ENCODE results near the gene PERP. TPM values are rescaled to one million over a fixed set of nuclear protein-coding genes. Genes with fewer than 3 reads are reported as not detected.

PERP gene
- polyA plus RNA-seq (2013), result 0.18 TPM

DNA sequence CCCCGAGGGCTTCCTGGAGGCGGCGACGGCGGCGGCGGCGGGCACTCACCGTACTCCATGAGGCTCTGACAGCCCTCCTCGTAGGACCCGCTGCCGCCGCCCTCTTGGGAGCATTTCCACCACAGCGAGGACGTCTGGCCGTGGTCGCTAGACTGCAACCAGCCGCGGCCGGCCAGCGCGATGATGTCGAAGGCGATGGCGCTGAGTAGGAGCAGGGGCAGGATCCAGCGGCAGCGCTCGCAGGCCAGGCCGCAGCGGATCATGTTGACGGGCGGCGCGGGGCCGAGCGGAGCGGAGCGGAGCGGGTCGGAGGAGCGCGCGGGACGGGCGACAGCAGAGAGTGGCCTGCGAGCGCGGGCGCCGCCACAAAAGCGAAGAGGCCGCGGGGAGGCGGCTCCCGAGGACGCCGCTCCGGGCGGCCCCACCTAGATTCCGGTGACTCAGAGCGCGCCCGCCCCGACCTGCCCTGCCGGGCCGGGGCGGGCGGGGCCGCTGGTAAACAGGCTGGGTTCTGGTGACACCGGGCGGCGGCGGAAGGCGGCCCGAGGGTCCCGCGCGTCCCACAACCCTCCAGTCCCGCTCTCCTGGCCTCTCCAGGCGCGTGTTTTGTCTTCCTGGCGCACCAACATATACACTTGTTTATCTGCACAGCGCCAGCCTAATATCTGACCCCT is at the start of gene PERP:
PERP (minus strand) TSS at position 342 of the 674 bp plus-strand sequence; CDS start at position 263, 79 bp downstream.
- WGBS (ENCODE audit: insufficient coverage), result 1% methylated on average over 64 of the region's 83 CpGs
- Histone ChIP-seq H3K4me3 (ENCODE audit: control insufficient read depth in 1 of 7, extremely low read depth in 1 of 7, insufficient read depth in 4 of 7, low read depth in 2 of 7, low read length in 6 of 7) (peak within 1 kb of the TSS; percentile 24 to 75 (median 63)), H3K27ac (ENCODE audit: insufficient read depth in 1 of 2, low read depth in 1 of 2, low read length in 2 of 2, poor library complexity in 1 of 2, severe bottlenecking in 2 of 2) (no peak within 1 kb of the TSS), H3K4me1 (ENCODE audit: control extremely low read depth in 1 of 4, control insufficient read depth in 4 of 4, insufficient read depth in 4 of 4, low read length in 3 of 4) (peaks cover 0 to 19% (median 11%) of the 10 kb centered on the region in 4 experiments), H3K27me3 (replicated peaks in 2 of 5; ENCODE audit: control insufficient read depth in 4 of 5, insufficient read depth in 5 of 5, low read length in 4 of 5) (peaks cover 28 to 64% (median 36%) of the 10 kb centered on the region in 5 experiments), H3K36me3 (ENCODE audit: control insufficient read depth in 4 of 4, insufficient read depth in 4 of 4, low read length in 3 of 4) (no peaks in the 10 kb centered on the region), H3K9me3 (ENCODE audit: control extremely low read depth in 1 of 5, control insufficient read depth in 4 of 5, insufficient read depth in 2 of 5, low read depth in 1 of 5, low read length in 4 of 5) (no peaks in the 10 kb centered on the region)
- DNase-seq, result peak; percentile 37 to 75 (median 63)
- ChIA-PET CTCF (interaction anchor here (1.5 to 3.4 kb wide), 5 partner anchors 9 to 448 kb away, joined by 4 to 40 read pairs (median 9); no protein-coding TSS in a partner anchor), POLR2A (no interaction called here)

DNA sequence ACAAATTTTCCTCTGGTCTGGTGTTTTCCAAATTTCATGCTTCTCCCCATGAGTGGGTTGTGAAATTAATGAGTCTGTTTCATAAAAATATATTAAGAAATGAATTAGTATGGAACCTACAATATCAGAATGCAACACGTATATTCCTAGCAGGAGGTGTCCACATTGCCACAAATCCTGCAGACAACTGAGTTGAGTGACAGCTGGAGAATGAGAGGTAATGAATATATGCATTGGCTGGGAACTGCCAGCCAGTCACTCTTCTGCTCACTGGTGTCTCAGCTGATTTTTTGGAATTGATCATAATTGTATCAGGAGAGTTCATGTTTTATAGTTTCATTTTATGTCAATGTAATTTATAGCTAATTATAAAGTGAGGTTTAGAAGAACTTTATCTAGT is 48.2 kb upstream of the PERP start:
- peaks cover 1 to 23% (median 7%) of the 10 kb centered on the region in 5 experiments for H3K27me3 ChIP-seq (replicated peaks in 2 of 5; ENCODE audit: control insufficient read depth in 4 of 5, insufficient read depth in 5 of 5, low read length in 4 of 5)
- ChIA-PET POLR2A (no interaction called here), CTCF (interaction anchor here (0.7 kb wide), 1 partner anchor 1061 kb away, joined by 3 read pairs; no protein-coding TSS in a partner anchor)
- no peaks in the 10 kb centered on the region for H3K4me1 ChIP-seq (ENCODE audit: control extremely low read depth in 1 of 4, control insufficient read depth in 4 of 4, insufficient read depth in 4 of 4, low read length in 3 of 4)
- H3K36me3 ChIP-seq (ENCODE audit: control insufficient read depth in 4 of 4, insufficient read depth in 4 of 4, low read length in 3 of 4), result no peaks in the 10 kb centered on the region
- H3K27ac ChIP-seq (ENCODE audit: insufficient read depth in 1 of 2, low read depth in 1 of 2, low read length in 2 of 2, poor library complexity in 1 of 2, severe bottlenecking in 2 of 2), result no peak overlapping the region
- no peak for DNase-seq
- H3K9me3 ChIP-seq (ENCODE audit: control extremely low read depth in 1 of 5, control insufficient read depth in 4 of 5, insufficient read depth in 2 of 5, low read depth in 1 of 5, low read length in 4 of 5), result peaks cover 0 to 9% (median 2%) of the 10 kb centered on the region in 5 experiments
- 100% methylated on average over 1 of the region's 1 CpG for WGBS (ENCODE audit: insufficient coverage)
- H3K4me3 ChIP-seq (ENCODE audit: control insufficient read depth in 1 of 7, extremely low read depth in 1 of 7, insufficient read depth in 4 of 7, low read depth in 2 of 7, low read length in 6 of 7), result no peak overlapping the region

DNA sequence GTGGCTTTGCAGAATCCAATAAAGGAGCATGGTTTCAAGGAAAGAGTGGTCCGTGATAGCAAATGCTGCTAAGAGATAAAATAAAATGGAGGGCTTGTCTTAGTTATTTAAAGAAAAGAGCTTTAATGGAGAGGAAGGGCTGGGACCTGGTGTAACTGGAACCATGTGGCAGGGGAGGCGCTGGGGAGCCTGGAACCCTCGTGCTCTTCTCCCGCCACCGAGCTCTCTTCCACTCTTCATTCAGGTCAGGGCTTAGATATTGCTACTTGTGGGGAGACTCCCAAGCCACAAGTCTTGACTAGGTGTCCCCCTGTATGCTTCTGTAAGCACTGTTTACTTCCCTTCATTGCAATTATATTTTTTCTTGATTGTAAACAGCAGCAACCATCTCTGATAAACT is 39.3 kb upstream of the PERP start:
- no peak overlapping the region for H3K27ac ChIP-seq (ENCODE audit: insufficient read depth in 1 of 2, low read depth in 1 of 2, low read length in 2 of 2, poor library complexity in 1 of 2, severe bottlenecking in 2 of 2)
- H3K36me3 ChIP-seq (ENCODE audit: control insufficient read depth in 4 of 4, insufficient read depth in 4 of 4, low read length in 3 of 4), result no peaks in the 10 kb centered on the region
- POLR2A ChIA-PET, result no interaction called here
- no peak for DNase-seq
- CTCF ChIA-PET, result no interaction called here
- WGBS (ENCODE audit: insufficient coverage), result 94% methylated on average over 3 of the region's 5 CpGs
- H3K9me3 ChIP-seq (ENCODE audit: control extremely low read depth in 1 of 5, control insufficient read depth in 4 of 5, insufficient read depth in 2 of 5, low read depth in 1 of 5, low read length in 4 of 5), result no peaks in the 10 kb centered on the region
- H3K4me1 ChIP-seq (ENCODE audit: control extremely low read depth in 1 of 4, control insufficient read depth in 4 of 4, insufficient read depth in 4 of 4, low read length in 3 of 4), result no peaks in the 10 kb centered on the region
- peaks cover 0 to 2% (median 0%) of the 10 kb centered on the region in 5 experiments for H3K27me3 ChIP-seq (replicated peaks in 2 of 5; ENCODE audit: control insufficient read depth in 4 of 5, insufficient read depth in 5 of 5, low read length in 4 of 5)
- no peak overlapping the region for H3K4me3 ChIP-seq (ENCODE audit: control insufficient read depth in 1 of 7, extremely low read depth in 1 of 7, insufficient read depth in 4 of 7, low read depth in 2 of 7, low read length in 6 of 7)

DNA sequence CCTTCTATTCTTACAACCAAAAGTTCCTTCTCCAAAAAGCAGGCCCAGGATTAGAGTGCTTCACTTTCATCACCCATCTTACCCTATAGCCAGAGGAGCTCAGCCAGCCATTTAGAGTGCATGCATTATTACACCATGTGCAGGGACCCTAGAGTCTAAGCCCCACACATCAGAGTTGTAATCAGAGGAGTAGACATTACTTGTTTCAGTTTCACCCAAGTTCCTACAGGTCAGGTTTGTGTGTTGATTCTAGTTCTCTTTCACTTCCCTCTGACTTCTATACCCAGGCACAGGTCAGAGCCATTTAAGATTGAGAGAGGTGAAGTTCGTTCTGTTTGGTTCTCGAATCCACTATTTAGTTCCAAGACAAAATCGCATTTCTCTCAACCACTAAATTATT is 38.2 kb upstream of the PERP start:
- no peak for DNase-seq
- Histone ChIP-seq H3K27ac (ENCODE audit: insufficient read depth in 1 of 2, low read depth in 1 of 2, low read length in 2 of 2, poor library complexity in 1 of 2, severe bottlenecking in 2 of 2) (no peak overlapping the region), H3K36me3 (ENCODE audit: control insufficient read depth in 4 of 4, insufficient read depth in 4 of 4, low read length in 3 of 4) (no peaks in the 10 kb centered on the region), H3K27me3 (replicated peaks in 2 of 5; ENCODE audit: control insufficient read depth in 4 of 5, insufficient read depth in 5 of 5, low read length in 4 of 5) (peaks cover 0 to 2% (median 0%) of the 10 kb centered on the region in 5 experiments), H3K9me3 (ENCODE audit: control extremely low read depth in 1 of 5, control insufficient read depth in 4 of 5, insufficient read depth in 2 of 5, low read depth in 1 of 5, low read length in 4 of 5) (no peaks in the 10 kb centered on the region), H3K4me3 (ENCODE audit: control insufficient read depth in 1 of 7, extremely low read depth in 1 of 7, insufficient read depth in 4 of 7, low read depth in 2 of 7, low read length in 6 of 7) (no peak overlapping the region), H3K4me1 (ENCODE audit: control extremely low read depth in 1 of 4, control insufficient read depth in 4 of 4, insufficient read depth in 4 of 4, low read length in 3 of 4) (no peaks in the 10 kb centered on the region)
- no CpG with 5 or more reads among the region's 3 CpGs for WGBS (ENCODE audit: insufficient coverage)
- CTCF ChIA-PET, result no interaction called here
- POLR2A ChIA-PET, result no interaction called here

DNA sequence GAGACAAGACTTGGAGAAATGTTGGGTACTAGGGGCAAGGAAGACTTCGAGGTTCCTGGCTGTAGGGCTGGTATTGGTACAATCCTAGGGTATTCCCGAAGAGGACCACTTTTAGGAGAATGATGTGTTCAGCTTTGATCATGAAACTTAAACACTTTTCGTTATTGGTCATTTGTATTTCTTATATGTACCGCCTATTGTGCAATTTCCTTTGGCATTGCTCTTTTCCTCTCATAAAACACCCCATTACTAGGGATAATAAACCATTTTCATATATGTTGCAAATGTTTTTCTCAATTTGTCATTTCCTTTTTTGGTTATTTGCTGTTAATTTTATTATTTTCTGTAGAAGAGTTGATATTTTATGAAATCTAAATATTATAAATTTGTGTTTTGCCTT is 35.6 kb upstream of the PERP start:
- CTCF ChIA-PET, result interaction anchor here (1.7 kb wide), 1 partner anchor 27 kb away, joined by 3 read pairs; no protein-coding TSS in a partner anchor
- Histone ChIP-seq H3K4me1 (ENCODE audit: control extremely low read depth in 1 of 4, control insufficient read depth in 4 of 4, insufficient read depth in 4 of 4, low read length in 3 of 4) (no peaks in the 10 kb centered on the region), H3K9me3 (ENCODE audit: control extremely low read depth in 1 of 5, control insufficient read depth in 4 of 5, insufficient read depth in 2 of 5, low read depth in 1 of 5, low read length in 4 of 5) (no peaks in the 10 kb centered on the region), H3K27ac (ENCODE audit: insufficient read depth in 1 of 2, low read depth in 1 of 2, low read length in 2 of 2, poor library complexity in 1 of 2, severe bottlenecking in 2 of 2) (no peak overlapping the region), H3K4me3 (ENCODE audit: control insufficient read depth in 1 of 7, extremely low read depth in 1 of 7, insufficient read depth in 4 of 7, low read depth in 2 of 7, low read length in 6 of 7) (no peak overlapping the region), H3K36me3 (ENCODE audit: control insufficient read depth in 4 of 4, insufficient read depth in 4 of 4, low read length in 3 of 4) (no peaks in the 10 kb centered on the region), H3K27me3 (replicated peaks in 2 of 5; ENCODE audit: control insufficient read depth in 4 of 5, insufficient read depth in 5 of 5, low read length in 4 of 5) (peaks cover 0 to 2% (median 0%) of the 10 kb centered on the region in 5 experiments)
- DNase-seq, result no peak
- POLR2A ChIA-PET, result no interaction called here
- WGBS (ENCODE audit: insufficient coverage), result 95% methylated on average over 2 of the region's 4 CpGs

DNA sequence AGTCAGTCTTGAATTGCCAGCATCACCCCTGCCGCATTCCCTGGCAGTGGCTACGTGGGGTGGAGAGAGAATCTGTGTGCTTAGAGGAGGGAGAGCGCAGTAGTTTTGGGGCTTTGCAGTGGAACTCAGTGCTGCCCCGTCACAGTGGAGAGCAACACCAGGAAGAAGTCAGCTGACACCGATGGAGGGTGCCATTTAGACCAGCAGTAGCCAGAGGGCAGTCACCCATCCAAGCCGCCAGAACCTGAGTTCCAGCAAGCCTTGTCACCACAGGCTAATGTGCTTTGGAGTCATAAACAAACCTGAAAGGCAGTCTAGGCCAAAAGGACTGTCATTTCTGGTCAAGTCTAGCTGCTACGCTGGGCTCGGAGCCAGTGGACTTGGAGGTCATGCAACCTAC is 22.0 kb upstream of the PERP start:
- no peak overlapping the region for H3K27ac ChIP-seq (ENCODE audit: insufficient read depth in 1 of 2, low read depth in 1 of 2, low read length in 2 of 2, poor library complexity in 1 of 2, severe bottlenecking in 2 of 2)
- no peak overlapping the region for H3K4me3 ChIP-seq (ENCODE audit: control insufficient read depth in 1 of 7, extremely low read depth in 1 of 7, insufficient read depth in 4 of 7, low read depth in 2 of 7, low read length in 6 of 7)
- DNase-seq, result no peak
- H3K9me3 ChIP-seq (ENCODE audit: control extremely low read depth in 1 of 5, control insufficient read depth in 4 of 5, insufficient read depth in 2 of 5, low read depth in 1 of 5, low read length in 4 of 5), result peaks cover 0 to under 1% (median 0%) of the 10 kb centered on the region in 5 experiments
- ChIA-PET CTCF (no interaction called here), POLR2A (no interaction called here)
- H3K36me3 ChIP-seq (ENCODE audit: control insufficient read depth in 4 of 4, insufficient read depth in 4 of 4, low read length in 3 of 4), result no peaks in the 10 kb centered on the region
- H3K27me3 ChIP-seq (replicated peaks in 2 of 5; ENCODE audit: control insufficient read depth in 4 of 5, insufficient read depth in 5 of 5, low read length in 4 of 5), result peaks cover 0 to 5% (median 0%) of the 10 kb centered on the region in 5 experiments
- WGBS (ENCODE audit: insufficient coverage), result 98% methylated on average over 6 of the region's 8 CpGs
- no peaks in the 10 kb centered on the region for H3K4me1 ChIP-seq (ENCODE audit: control extremely low read depth in 1 of 4, control insufficient read depth in 4 of 4, insufficient read depth in 4 of 4, low read length in 3 of 4)

DNA sequence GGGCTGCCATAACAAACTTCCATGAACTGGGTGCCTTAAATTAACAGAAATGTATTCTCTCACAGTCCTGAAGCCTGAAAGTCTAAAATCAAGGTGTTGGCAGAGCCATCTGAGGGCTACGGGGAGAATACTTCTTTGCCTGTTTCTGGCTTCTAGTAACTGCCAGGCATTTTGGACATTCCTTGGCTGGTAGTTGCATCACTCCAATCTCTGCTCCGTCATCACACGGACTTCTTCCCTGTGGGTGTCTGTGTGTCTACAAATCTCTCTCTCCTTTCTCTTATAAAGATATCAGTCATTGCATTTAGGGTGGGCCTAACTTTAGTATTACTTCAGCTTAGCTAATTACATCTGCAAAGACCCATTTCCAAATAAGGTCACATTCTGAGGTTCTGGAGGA is 20.9 kb upstream of the PERP start:
- no peak overlapping the region for H3K27ac ChIP-seq (ENCODE audit: insufficient read depth in 1 of 2, low read depth in 1 of 2, low read length in 2 of 2, poor library complexity in 1 of 2, severe bottlenecking in 2 of 2)
- H3K27me3 ChIP-seq (replicated peaks in 2 of 5; ENCODE audit: control insufficient read depth in 4 of 5, insufficient read depth in 5 of 5, low read length in 4 of 5), result peaks cover 0 to 5% (median 0%) of the 10 kb centered on the region in 5 experiments
- H3K9me3 ChIP-seq (ENCODE audit: control extremely low read depth in 1 of 5, control insufficient read depth in 4 of 5, insufficient read depth in 2 of 5, low read depth in 1 of 5, low read length in 4 of 5), result peaks cover 0 to 3% (median 0%) of the 10 kb centered on the region in 5 experiments
- POLR2A ChIA-PET, result no interaction called here
- H3K4me1 ChIP-seq (ENCODE audit: control extremely low read depth in 1 of 4, control insufficient read depth in 4 of 4, insufficient read depth in 4 of 4, low read length in 3 of 4), result no peaks in the 10 kb centered on the region
- CTCF ChIA-PET, result no interaction called here
- DNase-seq, result no peak
- no peaks in the 10 kb centered on the region for H3K36me3 ChIP-seq (ENCODE audit: control insufficient read depth in 4 of 4, insufficient read depth in 4 of 4, low read length in 3 of 4)
- 100% methylated on average over 1 of the region's 3 CpGs for WGBS (ENCODE audit: insufficient coverage)
- H3K4me3 ChIP-seq (ENCODE audit: control insufficient read depth in 1 of 7, extremely low read depth in 1 of 7, insufficient read depth in 4 of 7, low read depth in 2 of 7, low read length in 6 of 7), result no peak overlapping the region

Data from common myeloid progenitor, CD34-positive (primary cell).